ENCODE results near the gene CFAP57.

- TF ChIP-seq BHLHE40 (IDR thresholded peaks at IDR 0.05; ENCODE audit: borderline replicate concordance) (no peak), L3MBTL2 (conservative IDR thresholded peaks at IDR 0.05) (no peak), ZNF384 (IDR thresholded peaks at IDR 0.05) (no peak), CTBP1 (IDR thresholded peaks at IDR 0.05; ENCODE audit: borderline replicate concordance) (no peak), TARDBP (IDR thresholded peaks at IDR 0.05) (no peak), FOXK2 (IDR thresholded peaks at IDR 0.05) (no peak), SP1 (IDR thresholded peaks at IDR 0.05) (no peak), SUZ12 (IDR thresholded peaks at IDR 0.05) (no peak), FOXM1 (IDR thresholded peaks at IDR 0.05; ENCODE audit: borderline replicate concordance) (no peak), FOXA1 (IDR thresholded peaks at IDR 0.05) (no peak), HDGF (IDR thresholded peaks at IDR 0.05; ENCODE audit: borderline replicate concordance) (no peak)
- TF ChIP-seq, protein P1, sequence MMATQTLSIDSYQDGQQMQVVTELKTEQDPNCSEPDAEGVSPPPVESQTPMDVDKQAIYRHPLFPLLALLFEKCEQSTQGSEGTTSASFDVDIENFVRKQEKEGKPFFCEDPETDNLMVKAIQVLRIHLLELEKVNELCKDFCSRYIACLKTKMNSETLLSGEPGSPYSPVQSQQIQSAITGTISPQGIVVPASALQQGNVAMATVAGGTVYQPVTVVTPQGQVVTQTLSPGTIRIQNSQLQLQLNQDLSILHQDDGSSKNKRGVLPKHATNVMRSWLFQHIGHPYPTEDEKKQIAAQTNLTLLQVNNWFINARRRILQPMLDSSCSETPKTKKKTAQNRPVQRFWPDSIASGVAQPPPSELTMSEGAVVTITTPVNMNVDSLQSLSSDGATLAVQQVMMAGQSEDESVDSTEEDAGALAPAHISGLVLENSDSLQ (IDR thresholded peaks at IDR 0.05), result no peak
Measured at GRCh38 chr1:43144237-43144636, 27.9 kb upstream of the CFAP57 start.
